GM18505 (cell line): ENCODE measurements around the gene SMAP2.

Source experiments
- ATAC-seq: cut with Tn5 transposase; IDR thresholded peaks from one replicate; pipeline ENCODE4 v1.9.1; 2021; ENCODE audit not compliant: unreplicated experiment
- POLR2A ChIP-seq: IDR thresholded peaks from 4 replicates; pipeline ENCODE4 v1.6.1; 2011; ENCODE audit warnings: borderline replicate concordance; ENCODE audit not compliant: insufficient read depth, insufficient read length; ENCODE audit errors: extremely low read depth

Gene SMAP2

DNA sequence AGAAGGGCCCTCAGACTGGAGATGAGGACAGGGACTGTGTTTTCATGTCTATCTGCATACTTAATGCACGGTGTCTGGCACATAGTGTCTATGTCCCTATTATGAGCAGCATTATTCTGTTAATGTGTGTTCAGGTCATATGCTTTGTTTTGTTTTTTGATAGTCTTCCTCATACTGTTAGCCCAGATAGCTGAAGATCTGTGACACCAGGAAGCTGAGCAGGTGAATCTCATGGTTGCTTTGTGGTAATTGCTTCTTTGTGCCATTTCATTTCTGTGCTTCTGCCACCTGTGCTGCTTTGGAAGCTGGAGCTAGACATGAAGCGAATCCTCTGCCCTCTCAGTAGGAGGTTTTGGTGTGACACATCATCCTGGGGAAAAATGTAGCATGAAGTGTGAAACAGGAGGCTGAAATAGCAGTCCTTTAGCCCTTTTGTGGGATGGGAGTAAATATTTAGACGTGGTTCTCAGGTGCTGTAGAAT is 15.8 kb downstream of the SMAP2 start:
- no peak for ATAC-seq
- peak; percentile 26 for TF ChIP-seq POLR2A

DNA sequence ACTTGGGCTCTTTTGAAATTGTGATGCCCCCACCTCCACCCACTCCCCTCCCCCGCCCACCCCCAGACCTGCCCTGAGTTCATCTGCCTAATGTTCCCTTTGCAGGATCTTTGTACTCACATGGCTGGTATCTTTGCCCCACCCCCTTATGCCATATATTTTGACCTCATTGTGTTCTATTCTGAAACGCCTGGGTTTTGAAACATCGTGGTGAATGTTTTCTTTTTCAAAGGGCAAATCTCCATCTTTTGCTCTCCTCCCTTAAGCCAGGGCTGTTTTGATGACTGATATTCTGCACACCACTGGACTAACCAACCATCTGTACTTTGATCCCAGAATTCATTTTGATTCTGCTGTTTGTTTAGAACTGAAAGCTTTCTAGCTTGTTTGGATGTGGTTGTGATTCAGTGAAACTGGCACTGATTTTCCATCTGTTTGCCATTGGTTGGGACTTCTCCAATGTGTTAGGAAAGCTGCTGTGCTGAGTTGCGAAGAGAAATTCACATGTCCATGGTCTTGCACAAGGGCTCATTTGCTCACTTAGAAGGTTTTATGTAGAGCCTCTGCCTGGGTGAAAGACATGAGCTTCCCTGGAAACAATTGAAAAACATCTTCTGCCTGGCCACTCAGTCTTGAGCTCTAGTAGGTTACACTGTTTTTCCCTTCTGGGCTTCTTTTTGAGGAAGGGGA is 16.5 kb downstream of the SMAP2 start:
- TF ChIP-seq POLR2A = no peak
- ATAC-seq = no peak

DNA sequence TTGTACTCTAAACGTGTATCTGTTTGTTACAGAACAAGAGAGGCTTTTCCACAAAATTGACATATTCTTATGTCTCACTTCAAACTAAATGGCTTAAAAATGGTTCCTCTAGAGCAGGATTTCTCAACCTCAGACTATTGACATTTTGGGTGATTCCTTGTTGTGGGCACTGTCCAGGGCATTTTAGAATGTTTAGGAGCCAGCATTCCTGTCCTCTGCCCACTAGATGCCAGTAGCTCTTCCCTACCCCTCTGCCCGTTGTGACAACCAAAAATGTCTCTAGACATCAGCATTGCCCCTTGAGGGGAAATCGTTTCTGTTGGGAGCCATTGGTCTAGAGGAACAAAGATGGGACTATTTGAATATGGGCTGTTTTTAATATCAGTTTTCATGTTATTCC is 17.3 kb downstream of the SMAP2 start:
- TF ChIP-seq POLR2A = no peak
- ATAC-seq = no peak

DNA sequence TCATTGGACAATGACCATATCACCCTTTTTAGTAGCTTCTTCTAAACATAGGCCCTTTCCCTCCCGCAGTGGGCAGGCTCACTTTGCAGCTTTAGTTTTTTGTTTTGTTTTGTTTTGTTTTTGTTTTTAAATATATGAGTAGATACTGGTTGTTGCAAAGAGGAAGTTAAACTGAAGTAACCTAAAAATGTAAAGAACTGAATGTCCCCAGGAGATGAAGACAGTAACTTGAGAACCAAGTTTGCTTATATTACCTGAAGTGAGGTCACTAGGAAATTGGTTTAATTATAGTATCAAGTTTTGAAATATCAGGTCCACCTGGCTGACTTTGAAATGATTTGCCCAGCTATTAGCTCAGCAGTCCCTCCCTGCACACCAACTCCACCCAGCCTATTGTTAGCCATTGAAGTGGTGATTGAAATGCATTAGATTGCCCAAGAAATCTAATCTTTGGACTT is 18.2 kb downstream of the SMAP2 start:
- no peak for TF ChIP-seq POLR2A
- no peak for ATAC-seq

DNA sequence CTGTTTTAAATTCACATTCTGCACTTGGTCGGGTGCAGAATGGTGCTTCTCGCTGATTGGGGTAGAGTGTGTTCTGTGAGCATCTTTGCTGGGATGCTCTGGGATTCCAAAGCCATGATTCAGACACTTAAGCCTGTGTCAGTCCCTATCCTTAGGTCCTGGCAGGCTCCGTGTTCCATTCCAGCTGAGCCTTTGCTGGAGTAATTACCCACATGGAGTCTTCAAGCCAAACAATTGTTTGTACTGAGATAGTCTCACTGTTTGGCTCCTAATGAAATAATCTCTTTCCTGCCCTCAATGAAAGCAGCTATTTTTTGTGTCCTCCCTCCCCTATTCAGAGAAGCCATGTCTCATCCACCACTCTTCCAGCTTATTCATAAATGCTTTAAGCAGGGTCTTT is 18.7 kb downstream of the SMAP2 start:
- ATAC-seq = no peak
- TF ChIP-seq POLR2A = no peak

DNA sequence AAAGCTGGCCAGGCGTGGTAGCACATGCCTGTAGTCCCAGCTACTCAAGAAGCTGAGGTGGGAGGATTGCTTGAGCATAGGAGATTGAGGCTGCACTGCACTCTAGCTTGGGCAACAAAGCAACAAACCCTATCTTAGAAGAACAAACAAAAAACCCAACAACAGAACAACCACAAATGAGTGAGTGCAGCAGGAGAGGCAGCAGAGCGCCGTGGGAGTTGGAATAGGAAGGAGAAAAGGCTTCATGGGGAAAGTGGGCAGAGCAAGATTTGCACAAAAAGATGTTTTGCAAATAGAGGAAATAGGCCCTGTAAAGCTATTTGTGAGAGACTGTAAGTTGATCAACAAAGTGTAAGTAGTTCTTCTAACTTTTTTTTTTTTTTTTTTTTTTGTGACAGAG is 19.6 kb downstream of the SMAP2 start:
- no peak for ATAC-seq
- TF ChIP-seq POLR2A = no peak

DNA sequence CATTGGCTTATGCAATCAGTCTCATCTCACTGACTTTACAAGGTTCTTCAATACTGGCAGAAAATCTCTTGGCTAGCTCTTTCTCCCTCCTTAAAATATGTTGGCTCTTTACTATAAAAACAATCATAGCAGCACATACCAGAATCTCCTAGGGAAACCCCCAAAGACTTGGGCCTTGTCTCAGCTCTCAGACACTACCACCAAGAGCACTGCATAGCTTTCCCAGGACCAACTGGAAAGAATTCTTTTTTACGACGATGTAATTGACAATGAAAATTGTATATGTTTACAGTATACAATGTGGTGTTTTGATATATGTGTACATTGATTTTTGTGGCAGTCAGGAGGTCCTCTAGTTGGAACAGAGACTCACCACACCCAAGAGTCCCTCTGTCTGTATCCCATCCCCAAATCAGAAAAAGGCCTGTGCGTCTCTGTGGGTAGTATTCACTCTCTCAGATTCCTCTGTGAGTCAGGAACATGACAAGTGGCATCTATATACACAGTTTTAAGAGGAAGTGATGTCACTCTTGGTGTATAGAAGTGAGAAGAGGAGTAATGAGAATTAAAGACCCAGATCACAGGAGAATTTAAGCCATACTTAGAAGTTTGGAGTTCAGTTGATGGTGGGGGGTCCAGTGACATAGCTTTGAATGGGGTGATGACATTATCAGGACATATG is 21.1 kb downstream of the SMAP2 start:
- TF ChIP-seq POLR2A = peak; percentile 41
- ATAC-seq = no peak

DNA sequence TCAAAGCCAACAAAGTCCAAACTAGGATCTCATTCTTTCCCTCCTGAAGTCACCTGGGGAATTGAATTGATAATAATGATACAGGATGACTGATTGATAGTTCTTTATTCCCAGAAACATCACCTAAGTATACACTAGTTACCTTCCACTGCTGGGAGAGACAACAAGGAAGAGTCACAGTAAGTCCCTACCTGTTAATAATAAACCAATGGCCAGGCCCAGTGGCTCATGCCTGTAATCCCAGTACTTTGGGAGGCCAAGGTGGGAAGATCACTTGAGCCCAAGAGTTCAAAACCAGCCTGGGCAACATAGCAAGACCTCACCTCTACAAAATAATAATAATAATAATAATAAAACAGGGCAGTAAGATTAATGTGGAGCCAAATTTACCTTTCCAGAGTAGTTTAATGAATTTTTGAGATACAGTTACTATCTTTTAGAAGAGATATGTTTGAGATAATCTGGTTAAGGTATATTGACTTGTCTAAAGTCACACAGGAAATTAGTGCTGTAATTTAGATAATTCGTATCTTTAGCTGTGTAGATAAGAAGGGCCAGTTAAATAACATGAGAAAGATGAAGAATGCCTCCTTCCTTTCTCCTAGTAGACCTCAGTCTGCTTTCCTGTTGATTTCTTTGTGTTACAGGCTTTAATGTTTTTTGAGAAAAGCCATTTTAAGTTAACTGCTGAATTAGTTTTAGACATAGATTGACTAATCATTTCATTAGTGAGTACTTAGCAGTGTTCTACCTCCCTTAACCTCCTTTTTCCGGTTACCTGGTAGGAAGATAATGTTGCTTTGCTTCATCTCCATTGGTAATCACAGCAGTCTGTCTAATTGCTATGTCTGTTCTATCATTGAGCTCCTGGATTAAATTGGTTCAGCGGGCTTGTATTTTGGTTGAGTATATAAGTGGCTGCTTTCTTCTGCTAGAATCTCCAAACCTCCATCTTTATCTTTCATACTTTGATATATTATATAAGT is 22.0 kb downstream of the SMAP2 start:
- no peak for ATAC-seq
- no peak for TF ChIP-seq POLR2A

DNA sequence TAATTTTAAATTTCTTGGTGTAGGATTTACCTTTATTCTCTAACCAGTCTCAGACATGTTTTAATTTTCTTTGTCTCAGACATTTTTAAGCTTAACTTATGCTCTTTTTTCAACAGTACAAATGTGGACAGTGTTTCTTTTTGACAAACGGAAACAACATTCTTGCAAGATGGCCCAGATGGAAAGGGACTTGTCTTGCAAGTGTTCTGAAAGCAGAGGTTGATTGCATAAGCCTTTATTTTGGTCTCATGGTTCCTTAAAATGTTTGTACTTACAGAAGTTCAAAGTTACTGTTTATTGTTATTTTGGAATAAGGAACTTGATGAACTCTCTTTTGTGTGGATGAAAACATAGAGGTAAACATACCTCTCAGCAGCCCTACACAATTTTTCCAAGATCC is 22.9 kb downstream of the SMAP2 start:
- TF ChIP-seq POLR2A = no peak
- ATAC-seq = no peak

DNA sequence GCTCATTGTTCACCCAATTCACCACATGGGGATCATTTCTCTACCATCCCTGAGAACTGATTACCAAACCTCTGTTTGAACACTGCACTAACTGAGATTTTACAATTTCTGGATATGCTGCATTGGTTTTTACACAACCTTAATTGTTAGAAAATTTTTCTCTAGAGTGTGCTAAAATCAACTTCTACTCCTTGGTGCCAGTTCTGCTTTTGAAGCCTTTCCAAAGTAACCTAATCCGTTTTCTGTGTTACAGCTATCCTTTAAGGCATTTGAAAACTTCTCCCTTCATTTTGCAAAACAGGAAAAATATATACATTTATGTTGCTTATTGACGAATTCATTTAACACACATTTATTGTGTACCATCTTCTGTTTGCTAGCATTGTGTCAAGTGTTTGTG is 23.7 kb downstream of the SMAP2 start:
- ATAC-seq = no peak
- TF ChIP-seq POLR2A = no peak

DNA sequence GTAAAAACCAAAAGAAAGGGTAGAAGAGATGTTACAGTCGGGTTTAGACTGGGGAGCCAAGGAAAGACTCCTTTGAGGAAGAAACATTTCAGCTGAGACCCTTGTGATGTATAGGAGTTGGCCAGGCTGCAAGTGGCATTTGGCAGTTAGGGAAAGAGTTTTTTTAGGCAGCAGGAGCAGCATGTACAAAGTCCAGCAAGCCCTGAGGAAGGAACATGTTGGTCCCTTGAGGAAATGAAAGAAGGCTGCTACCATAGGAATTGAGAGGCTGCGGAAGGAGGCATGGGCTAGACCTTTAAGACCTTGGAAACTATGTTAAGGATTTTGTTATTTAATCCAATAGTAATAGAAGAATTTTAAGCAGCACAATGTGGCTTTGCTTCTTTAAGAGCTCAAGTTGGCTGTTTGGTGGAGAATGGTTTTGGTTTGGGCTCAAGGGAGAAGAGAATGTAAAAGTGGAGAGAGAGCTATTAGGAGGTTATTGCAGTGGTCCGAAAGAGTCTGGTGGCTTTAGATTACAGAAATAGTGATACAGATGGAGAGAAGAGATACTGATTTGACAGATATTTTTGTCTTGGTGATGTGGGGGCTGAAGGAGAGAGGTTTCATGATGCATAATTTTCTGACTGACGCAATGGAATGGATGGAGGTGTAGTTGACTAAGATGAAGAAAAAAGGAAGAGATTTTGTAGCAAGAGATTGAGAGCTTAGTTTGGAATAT is 26.6 kb downstream of the SMAP2 start:
- ATAC-seq = peak; percentile 60
- TF ChIP-seq POLR2A = peak; percentile 41

DNA sequence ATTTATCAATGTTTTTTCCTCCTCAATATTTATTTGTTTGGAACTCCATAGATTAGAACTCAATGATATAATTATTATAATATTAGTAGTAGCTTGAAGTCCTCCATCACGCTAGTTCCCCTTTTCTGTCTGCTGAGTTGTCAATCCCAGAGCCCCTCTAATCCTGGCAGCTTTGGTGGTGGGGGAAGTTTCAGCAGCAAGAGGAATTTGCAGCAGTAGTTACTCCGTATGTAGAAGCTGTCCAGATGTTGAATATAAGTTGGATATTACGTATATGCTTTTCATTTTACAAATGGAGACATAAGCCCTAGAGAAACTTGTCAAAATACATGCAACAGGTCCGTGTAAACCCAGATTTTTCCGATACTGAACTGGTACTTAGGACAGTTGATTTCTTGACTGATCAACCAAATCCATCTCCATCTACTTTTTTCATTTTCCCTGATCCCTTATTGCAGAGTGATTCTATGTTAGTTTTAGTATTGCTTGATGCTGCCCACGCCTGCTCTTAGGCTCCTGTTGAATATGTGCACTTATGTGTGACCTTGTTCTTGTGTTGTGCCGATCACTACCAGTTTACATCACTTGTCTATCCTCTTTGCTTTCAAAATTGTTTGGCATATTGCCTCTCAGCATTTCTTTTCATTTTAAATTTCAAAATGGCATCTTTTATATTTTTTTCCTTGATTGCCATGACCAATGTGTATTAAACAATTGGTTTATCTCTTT is 28.1 kb downstream of the SMAP2 start:
- TF ChIP-seq POLR2A = no peak
- ATAC-seq = no peak

DNA sequence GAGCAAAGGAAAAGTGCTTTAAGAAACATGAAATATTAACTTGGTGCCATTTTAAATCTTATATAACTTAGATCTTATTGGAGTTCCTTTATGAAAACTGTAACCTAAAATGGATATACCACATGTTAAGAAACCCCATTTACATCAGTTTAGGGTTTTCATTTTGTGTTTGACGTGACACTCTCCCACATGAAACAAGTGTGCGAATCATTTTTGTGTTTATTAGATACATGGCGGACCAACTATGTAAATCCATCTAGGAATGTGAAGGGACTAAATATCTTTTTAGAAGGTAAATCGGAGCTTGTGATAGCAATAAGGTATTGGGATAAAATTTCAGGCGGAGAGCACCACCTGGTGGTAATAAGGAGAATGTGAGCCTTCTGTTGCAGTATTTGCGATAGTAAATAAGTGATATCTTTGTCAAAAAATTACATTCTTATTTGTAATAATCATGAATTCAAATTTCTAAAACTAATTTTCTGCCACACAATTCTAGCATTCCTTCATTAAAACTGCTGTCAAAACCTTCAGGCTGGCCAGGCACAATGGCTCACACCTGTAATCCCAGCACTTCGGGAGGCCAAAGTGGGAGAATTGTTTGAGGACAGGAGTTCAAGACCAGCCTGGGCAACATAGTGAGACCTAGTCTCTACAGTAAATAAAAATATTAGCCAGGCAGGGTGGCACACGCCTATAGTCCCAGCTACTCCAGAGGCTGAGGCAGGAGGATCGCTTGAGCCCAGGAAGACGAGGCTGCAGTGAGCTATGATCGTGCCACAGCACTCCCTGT is 31.3 kb downstream of the SMAP2 start:
- no peak for ATAC-seq

More for the DNA sequence above, 31.3 kb downstream of the SMAP2 start:
- TF ChIP-seq POLR2A = no peak
